Activated T-cell treated with anti-CD3 and anti-CD28 coated beads, Interleukin-2, amount 50 U/mL, for 72 hours (primary cell): ENCODE data around the gene NEGR1. TPM values are rescaled to one million over a fixed set of nuclear protein-coding genes. Genes with fewer than 3 reads are reported as not detected.

ENCODE experiments used
- ATAC-seq, 2 donors: fragments of 150-1000 bp; cut with Tn5 transposase; replicated peaks in 1 of 2; 2 replicates each; pipeline ENCODE4 v1.10.0; 2021; ENCODE audit warnings: moderate library complexity in 2 of 2, mild to moderate bottlenecking in 1 of 2
- DNase-seq, 2 donors: peaks; one replicate each; pipeline ENCODE4 v3.0.0; 2021 to 2022; ENCODE audit warnings: mixed read lengths in 1 of 2
- H3K27ac Mint-ChIP-seq: one replicate; pipeline ENCODE4 v1.8.0; 2022; ENCODE audit warnings: mild to moderate bottlenecking, moderate library complexity, mixed read lengths
- H3K27me3 Mint-ChIP-seq: one replicate; pipeline ENCODE4 v1.8.0; 2022; ENCODE audit warnings: low read depth, mixed read lengths
- H3K36me3 Mint-ChIP-seq, 2 donors: one replicate each; pipeline ENCODE4 v1.8.0; 2022; ENCODE audit warnings: mixed read lengths in 2 of 2, mild to moderate bottlenecking in 1 of 2; ENCODE audit not compliant: insufficient read depth in 2 of 2
- H3K4me1 Mint-ChIP-seq: one replicate; pipeline ENCODE4 v1.8.0; 2022; ENCODE audit warnings: low read depth, mixed read lengths
- H3K4me3 Mint-ChIP-seq, 2 donors: one replicate each; pipeline ENCODE4 v1.8.0; 2022; ENCODE audit warnings: mild to moderate bottlenecking in 2 of 2, mixed read lengths in 2 of 2, moderate library complexity in 2 of 2
- H3K9me3 Mint-ChIP-seq, 2 donors: one replicate each; pipeline ENCODE4 v1.8.0; 2022; ENCODE audit warnings: mixed read lengths in 2 of 2
- total RNA-seq, 2 donors: library from RNA; stranded (reverse); gene quantifications; one replicate each; pipeline ENCODE4 v1.2.3, GENCODE V29; 2022

The NEGR1 gene
- total RNA-seq, 2 donors from 2014 or later, result 0.24 TPM; not detected in 1

DNA sequence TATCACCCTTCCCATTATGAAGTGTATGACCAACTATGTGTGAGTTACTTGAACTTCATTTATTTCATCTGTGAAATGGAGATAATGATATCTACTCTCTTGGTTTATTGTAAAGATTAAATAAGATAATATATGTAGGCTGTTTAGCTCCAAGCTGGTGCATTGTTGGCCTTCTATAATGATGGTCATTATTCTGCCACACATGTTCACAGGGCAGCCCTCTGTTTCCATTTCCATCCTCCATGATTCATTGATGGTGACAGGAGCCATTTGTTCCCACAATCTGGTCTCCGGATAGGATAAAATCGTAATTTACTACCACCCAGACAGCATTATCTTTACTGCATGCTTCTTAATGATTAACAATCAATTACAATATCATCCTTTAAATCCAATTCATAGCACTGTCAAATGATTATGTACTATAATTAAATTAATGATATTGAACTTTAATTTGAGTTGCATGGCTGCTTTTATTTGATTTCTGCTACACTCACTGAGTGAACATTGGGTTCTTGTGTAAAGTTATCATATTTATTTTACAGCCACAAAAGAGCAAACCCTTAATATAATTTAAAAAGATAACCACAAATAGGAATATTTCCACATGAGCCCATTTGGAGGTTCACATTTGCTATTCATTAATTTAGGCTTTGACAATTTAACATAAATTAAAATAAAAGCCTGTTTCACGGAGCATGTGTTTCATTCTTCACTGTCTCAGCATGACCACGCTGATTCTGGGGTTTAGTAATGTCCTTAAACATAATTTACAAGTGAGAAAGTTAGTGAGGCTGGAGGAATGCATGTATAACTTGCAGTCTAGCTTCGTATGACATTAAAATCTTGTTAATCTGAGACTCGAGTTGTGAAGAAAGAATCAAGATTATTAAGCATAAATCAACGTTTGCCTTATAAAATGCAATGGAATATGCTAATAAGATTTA, 605.1 kb downstream of the NEGR1 start:
- Mint-ChIP-seq H3K9me3 (peaks cover 0 to 1% of the 10 kb centered on the region in 2 donors), H3K4me3 (no peak overlapping the region), H3K27ac (no peak overlapping the region), H3K4me1 (no peaks in the 10 kb centered on the region), H3K36me3 (no peaks in the 10 kb centered on the region), H3K27me3 (no peaks in the 10 kb centered on the region)
- DNase-seq, result no peak
- ATAC-seq, result no peak

- DNase-seq, result no peak
- H3K27ac Mint-ChIP-seq, result no peak overlapping the region
- ATAC-seq, result no peak
- H3K27me3 Mint-ChIP-seq, result no peaks in the 10 kb centered on the region
- H3K4me1 Mint-ChIP-seq, result no peaks in the 10 kb centered on the region
- H3K36me3 Mint-ChIP-seq, result no peaks in the 10 kb centered on the region
- H3K4me3 Mint-ChIP-seq, result no peak overlapping the region
- peaks cover 0 to 4% of the 10 kb centered on the region in 2 donors for H3K9me3 Mint-ChIP-seq
Measured at GRCh38 chr1:71668065-71668464, 614.3 kb downstream of the NEGR1 start.

DNA sequence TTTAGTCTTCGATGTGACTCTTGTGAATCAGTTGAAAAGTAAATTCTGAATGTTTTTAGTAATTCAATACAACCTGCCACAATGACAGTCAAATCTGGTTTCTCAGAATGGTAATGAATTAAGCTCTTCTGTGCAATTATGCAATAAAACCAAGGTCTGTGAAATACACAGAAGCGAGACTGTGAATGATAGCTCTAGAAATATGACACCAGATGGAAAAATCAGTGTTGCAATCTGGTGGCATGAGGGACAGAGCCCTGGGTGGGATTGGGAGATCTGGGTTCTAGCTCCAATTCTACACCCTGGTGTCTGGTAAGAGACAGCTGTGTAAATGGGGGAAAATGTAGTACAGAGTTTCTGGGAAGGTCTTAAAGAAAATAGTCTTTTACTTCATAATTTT, 615.1 kb downstream of the NEGR1 start:
- ATAC-seq, result no peak
- Mint-ChIP-seq H3K27ac (no peak overlapping the region), H3K4me1 (no peaks in the 10 kb centered on the region), H3K27me3 (no peaks in the 10 kb centered on the region), H3K4me3 (no peak overlapping the region), H3K9me3 (peaks cover 0 to 4% of the 10 kb centered on the region in 2 donors), H3K36me3 (no peaks in the 10 kb centered on the region)
- no peak for DNase-seq

DNA sequence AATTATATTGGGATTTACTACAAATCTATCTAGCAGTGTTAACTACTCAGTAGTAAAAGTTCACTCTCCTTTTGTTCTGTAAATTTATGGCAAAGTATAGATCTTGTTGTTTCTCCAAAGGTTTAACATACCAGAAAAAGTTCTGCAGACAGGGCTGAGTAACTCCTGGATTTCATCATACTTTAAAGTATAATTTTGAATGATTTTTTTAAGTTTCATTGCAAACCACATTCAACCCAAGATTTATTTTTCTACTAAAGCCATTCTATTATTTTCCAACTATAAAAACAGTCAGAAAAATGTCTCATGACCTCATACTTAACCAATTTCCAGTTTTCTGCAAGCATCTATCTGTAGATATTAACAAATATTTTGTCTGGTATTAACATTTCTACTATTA, 615.7 kb downstream of the NEGR1 start:
- Mint-ChIP-seq H3K4me1 (no peaks in the 10 kb centered on the region), H3K36me3 (no peaks in the 10 kb centered on the region), H3K27me3 (no peaks in the 10 kb centered on the region), H3K9me3 (peaks cover 0 to 4% of the 10 kb centered on the region in 2 donors), H3K4me3 (no peak overlapping the region), H3K27ac (no peak overlapping the region)
- ATAC-seq (no peak), DNase-seq (no peak)

DNA sequence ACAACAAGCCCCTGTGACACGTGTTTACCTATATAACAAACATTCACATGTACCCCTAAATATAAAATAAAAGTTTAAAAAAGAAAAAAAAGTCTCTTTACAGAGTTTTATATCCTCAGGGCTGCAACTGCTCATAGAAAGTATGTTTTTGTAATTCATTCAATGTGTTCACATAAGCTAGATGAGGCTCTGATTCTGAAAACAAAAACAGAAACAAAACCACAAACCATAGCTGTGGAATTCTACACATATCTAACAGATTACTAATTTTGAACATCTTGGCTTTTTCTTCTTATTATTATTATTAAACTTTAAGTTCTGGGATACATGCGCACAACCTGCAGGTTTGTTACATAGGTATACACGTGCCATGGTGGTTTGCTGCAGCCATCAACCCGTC, 621.9 kb downstream of the NEGR1 start:
- Mint-ChIP-seq H3K36me3 (peaks cover 0 to 3% of the 10 kb centered on the region in 2 donors), H3K27ac (no peak overlapping the region), H3K9me3 (peaks cover 3 to 8% of the 10 kb centered on the region in 2 donors), H3K4me3 (no peak overlapping the region), H3K27me3 (no peaks in the 10 kb centered on the region), H3K4me1 (no peaks in the 10 kb centered on the region)
- ATAC-seq (no peak), DNase-seq (no peak)

DNA sequence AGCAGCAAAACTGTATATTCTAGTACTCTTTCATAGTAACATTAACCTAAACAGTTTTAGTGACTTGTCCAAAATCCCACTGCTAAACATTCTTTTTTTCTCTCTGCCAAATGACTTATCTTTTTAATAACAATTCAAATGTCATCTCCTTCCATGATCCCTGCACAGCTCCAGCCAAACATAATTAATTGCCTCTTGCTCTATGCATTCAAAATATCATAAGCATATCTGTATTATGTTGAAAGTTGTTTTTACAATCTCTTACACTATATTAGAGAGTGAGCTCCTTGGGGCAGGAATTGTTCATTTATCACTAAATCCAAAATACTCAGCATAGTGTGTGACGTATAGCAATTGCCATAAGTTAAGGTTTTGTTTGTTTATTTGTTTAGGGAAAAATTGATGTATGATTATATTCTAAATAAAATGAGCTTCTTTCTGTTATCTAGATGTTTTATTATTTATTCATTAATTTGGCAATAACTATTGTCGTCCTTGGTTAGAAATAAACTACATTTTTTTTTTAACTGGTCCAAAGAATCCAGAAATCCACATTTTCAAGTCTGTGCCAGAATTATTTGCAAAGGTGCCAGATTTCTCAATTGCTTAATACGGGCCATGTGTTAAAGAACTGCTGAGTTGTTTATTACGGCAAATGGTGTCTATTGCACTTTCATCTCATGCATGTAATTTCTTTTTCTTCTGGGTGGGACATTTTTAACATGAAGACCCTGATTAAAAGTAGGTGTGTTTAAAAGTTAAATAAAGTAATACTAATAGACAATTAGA, 624.3 kb downstream of the NEGR1 start:
- peaks cover 3 to 8% of the 10 kb centered on the region in 2 donors for H3K9me3 Mint-ChIP-seq
- DNase-seq, result no peak
- no peak overlapping the region for H3K27ac Mint-ChIP-seq
- H3K4me3 Mint-ChIP-seq, result no peak overlapping the region
- ATAC-seq, result no peak
- no peaks in the 10 kb centered on the region for H3K27me3 Mint-ChIP-seq
- no peaks in the 10 kb centered on the region for H3K4me1 Mint-ChIP-seq
- H3K36me3 Mint-ChIP-seq, result peaks cover 0 to 3% of the 10 kb centered on the region in 2 donors

DNA sequence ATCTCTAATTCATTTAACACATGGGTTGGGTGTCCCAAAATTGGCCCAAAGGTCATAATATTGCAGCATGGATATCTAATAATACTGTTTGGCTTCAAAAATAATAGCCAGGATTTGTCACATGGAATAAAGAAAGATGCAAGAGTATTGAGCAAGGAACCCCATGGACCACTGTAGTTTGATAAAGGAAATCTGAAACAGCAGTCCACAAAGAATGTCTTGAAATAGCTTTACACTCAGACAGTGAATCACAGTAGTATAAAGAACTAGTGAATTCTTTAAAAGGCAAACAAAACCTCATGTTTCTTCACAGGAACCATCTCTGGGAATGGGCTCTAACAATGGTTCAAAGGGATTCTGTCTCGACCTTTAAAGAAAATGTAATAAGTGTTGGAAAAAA, 625.4 kb downstream of the NEGR1 start:
- Mint-ChIP-seq H3K27me3 (no peaks in the 10 kb centered on the region), H3K4me1 (no peaks in the 10 kb centered on the region), H3K9me3 (peaks cover 3 to 8% of the 10 kb centered on the region in 2 donors), H3K36me3 (peaks cover 0 to 3% of the 10 kb centered on the region in 2 donors), H3K4me3 (no peak overlapping the region), H3K27ac (no peak overlapping the region)
- no peak for DNase-seq
- ATAC-seq, result no peak

DNA sequence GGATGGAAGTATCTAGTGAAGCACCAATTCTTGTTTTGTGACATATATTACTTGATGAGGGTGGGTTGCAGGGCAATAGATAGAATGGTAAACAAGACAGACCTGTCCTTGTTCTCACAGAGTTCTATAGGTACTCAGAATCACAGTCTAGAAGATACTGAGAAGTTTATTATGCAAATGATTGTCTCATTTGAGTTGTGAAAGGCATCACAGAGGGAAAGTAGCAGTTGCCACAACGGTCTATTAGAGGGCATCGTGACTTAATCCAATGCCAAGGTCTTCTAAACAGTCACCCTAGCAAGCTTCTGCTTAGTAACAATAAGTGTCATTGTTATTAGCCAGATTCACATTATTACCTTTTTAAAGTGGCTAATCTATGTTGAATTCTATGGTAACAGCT, 626.7 kb downstream of the NEGR1 start:
- ATAC-seq, result no peak
- Mint-ChIP-seq H3K4me1 (no peaks in the 10 kb centered on the region), H3K27ac (no peak overlapping the region), H3K27me3 (no peaks in the 10 kb centered on the region), H3K9me3 (peaks cover 3 to 7% of the 10 kb centered on the region in 2 donors), H3K4me3 (no peak overlapping the region), H3K36me3 (peaks cover 0 to 3% of the 10 kb centered on the region in 2 donors)
- DNase-seq, result no peak

- H3K4me3 Mint-ChIP-seq, result no peak overlapping the region
- no peaks in the 10 kb centered on the region for H3K4me1 Mint-ChIP-seq
- H3K27me3 Mint-ChIP-seq, result no peaks in the 10 kb centered on the region
- ATAC-seq (no peak), DNase-seq (no peak)
- H3K36me3 Mint-ChIP-seq, result no peaks in the 10 kb centered on the region
- no peaks in the 10 kb centered on the region for H3K9me3 Mint-ChIP-seq
- no peak overlapping the region for H3K27ac Mint-ChIP-seq
Measured at GRCh38 chr1:71653952-71654351, 628.4 kb downstream of the NEGR1 start.

DNA sequence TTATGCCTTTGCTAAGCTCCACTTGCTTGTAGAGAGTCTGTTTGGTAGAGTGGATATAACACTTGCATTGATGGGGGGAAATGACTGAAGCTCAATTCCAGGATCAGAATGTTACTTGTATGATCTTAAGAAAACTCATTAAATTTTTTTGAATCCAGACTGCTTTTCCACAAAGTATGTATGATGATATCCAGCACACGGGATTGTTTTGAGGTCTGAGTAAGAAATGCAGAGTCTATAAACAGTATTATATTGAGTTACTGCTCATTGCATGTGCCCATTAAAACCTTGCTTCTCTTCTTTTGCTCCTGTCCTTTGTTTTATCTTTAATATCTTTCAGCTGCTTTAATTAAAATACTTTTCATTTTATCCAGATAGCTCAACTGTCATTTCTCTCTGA, 631.1 kb downstream of the NEGR1 start:
- Mint-ChIP-seq H3K36me3 (no peaks in the 10 kb centered on the region), H3K4me1 (no peaks in the 10 kb centered on the region)

GRCh38 chr1:71650119-71650518, 632.2 kb downstream of the NEGR1 start:
- ATAC-seq (no peak), DNase-seq (no peak)
- H3K27me3 Mint-ChIP-seq, result no peaks in the 10 kb centered on the region
- H3K9me3 Mint-ChIP-seq, result peaks cover 0 to 5% of the 10 kb centered on the region in 2 donors
- H3K4me3 Mint-ChIP-seq, result no peak overlapping the region
- no peak overlapping the region for H3K27ac Mint-ChIP-seq
- H3K4me1 Mint-ChIP-seq, result no peaks in the 10 kb centered on the region
- H3K36me3 Mint-ChIP-seq, result no peaks in the 10 kb centered on the region

More for the DNA sequence above, 631.1 kb downstream of the NEGR1 start:
- DNase-seq (no peak), ATAC-seq (no peak)
- Mint-ChIP-seq H3K27ac (no peak overlapping the region), H3K9me3 (peaks cover 0 to 5% of the 10 kb centered on the region in 2 donors), H3K27me3 (no peaks in the 10 kb centered on the region), H3K4me3 (no peak overlapping the region)

DNA sequence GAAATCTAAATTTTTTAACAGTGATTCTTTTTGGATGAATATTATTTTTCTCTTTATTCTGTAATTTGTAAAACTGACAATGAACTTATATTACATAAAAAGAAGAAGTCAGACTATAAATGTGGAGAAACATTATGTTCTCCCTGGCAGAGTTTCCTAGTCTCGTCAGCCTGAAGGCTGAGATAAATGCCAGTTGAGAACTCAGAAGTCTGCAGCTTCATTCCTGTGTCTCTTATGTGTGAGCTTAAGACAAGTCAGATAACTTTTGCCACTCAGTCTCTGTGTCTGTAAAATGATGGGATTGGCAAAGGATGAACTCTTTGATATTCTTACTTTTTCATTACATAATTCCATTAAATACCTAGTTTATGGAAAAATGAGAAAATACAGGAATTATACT, 632.7 kb downstream of the NEGR1 start:
- H3K27me3 Mint-ChIP-seq, result no peaks in the 10 kb centered on the region
- no peak overlapping the region for H3K4me3 Mint-ChIP-seq
- no peak overlapping the region for H3K27ac Mint-ChIP-seq
- H3K36me3 Mint-ChIP-seq, result no peaks in the 10 kb centered on the region
- no peaks in the 10 kb centered on the region for H3K4me1 Mint-ChIP-seq
- DNase-seq (no peak), ATAC-seq (no peak)
- peaks cover 0 to 5% of the 10 kb centered on the region in 2 donors for H3K9me3 Mint-ChIP-seq
